GM19240 (cell line): ENCODE measurements around the gene FLAD1.

Experiments used
- DNase-seq: peaks from one replicate; pipeline ENCODE4 v3.0.0; 2011; ENCODE audit warnings: low spot score; ENCODE audit not compliant: insufficient read length

Gene FLAD1

GRCh38 chr1:155034318-155035208, 51.4 kb downstream of the FLAD1 start:
- no peak for DNase-seq

- DNase-seq = no peak
Measured at GRCh38 chr1:155035936-155036335, 52.8 kb downstream of the FLAD1 start.

- DNase-seq = no peak
Measured at GRCh38 chr1:155037043-155037442, 53.9 kb downstream of the FLAD1 start.

GRCh38 chr1:155037851-155038441, 54.8 kb downstream of the FLAD1 start:
- no peak for DNase-seq

- DNase-seq = no peak
Measured at GRCh38 chr1:155038602-155039307, 55.6 kb downstream of the FLAD1 start.

- no peak for DNase-seq
Measured at GRCh38 chr1:155039308-155039669, 56.1 kb downstream of the FLAD1 start.

- DNase-seq = no peak
Measured at GRCh38 chr1:155040358-155041093, 57.4 kb downstream of the FLAD1 start.
